ENCODE results near the gene DNAH7. TPM values are rescaled to one million over a fixed set of nuclear protein-coding genes. Genes with fewer than 3 reads are reported as not detected.

DNAH7 gene
- total and polyA plus RNA-seq, 2 of the 13 experiments (the other 11 are each of a cell fraction or from before 2014, with no cell fraction given), result 0.09 TPM; not detected in 1

DNA sequence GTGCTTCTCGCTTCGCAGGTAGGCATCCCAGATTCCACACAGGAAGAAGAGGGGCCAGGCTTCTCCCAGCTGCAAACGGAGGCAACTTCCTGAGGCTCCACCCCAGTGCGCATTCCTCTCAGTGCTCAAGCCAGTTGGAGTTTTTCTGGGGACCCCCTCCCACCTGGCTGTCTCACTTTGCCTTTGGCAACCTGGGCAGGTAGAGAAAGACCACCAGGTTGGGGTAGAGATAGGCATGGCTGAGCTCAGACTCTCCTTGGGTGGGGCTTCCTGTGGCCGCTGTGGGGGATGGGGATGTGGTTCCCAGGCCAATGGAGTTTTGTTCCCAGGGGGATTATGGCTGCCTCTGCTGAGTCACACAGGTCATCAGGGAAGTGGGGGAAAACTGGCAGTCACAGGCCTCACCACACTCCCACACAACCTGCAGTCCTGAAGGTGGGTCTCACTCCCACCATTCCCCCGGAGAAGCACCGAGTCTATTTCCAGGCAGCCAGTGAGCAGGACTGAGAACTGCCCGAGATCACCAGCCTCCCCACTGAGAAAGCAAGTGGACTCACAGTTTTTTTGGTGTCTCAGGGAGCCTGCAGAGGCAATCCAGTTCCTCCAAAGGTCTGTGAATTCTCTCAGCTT lies 373.5 kb downstream of the DNAH7 start:
- Histone ChIP-seq H3K27ac (ENCODE audit: extremely low read length, insufficient read depth, low read length) (no peak overlapping the region), H3K9me3 (ENCODE audit: low read length) (peaks cover 4% of the 10 kb centered on the region; the same call in 1 of the 2 replicates), H3K9ac (ENCODE audit: insufficient read depth, low read depth, low read length) (no peak overlapping the region), H3K4me1 (ENCODE audit: insufficient read depth, low read length) (no peaks in the 10 kb centered on the region), H3K4me2 (ENCODE audit: low read depth, low read length) (no peak overlapping the region), H3K27me3 (ENCODE audit: control insufficient read depth in 1 of 2, insufficient read depth in 2 of 2, low read length in 2 of 2) (no peaks in the 10 kb centered on the region), H4K20me1 (ENCODE audit: insufficient read depth, low read length) (no peaks in the 10 kb centered on the region), H3K4me3 (replicated peaks in 1 of 3; ENCODE audit: insufficient read depth in 1 of 3, low read depth in 2 of 3, low read length in 3 of 3) (no peak overlapping the region), H3K36me3 (replicated peaks in 1 of 2; ENCODE audit: control insufficient read depth in 1 of 2, insufficient read depth in 2 of 2, low read length in 2 of 2) (no peaks in the 10 kb centered on the region), H3K79me2 (ENCODE audit: insufficient read depth, low read length) (no peaks in the 10 kb centered on the region), H2AFZ (ENCODE audit: low read length) (no peak overlapping the region)
- DNase-seq (ENCODE audit: low spot score) (no peak), ATAC-seq (no peak), FAIRE-seq (no peak)
- WGBS (ENCODE audit: low lambda C conversion rate), result 100% methylated on average over 8 of the region's 8 CpGs
- BruUV-seq (replicated peaks), result no TSS peak
- intact Hi-C loops (cut with micrococcal nuclease; ENCODE audit: unreplicated experiment) (no loop called here), in situ Hi-C loops (cut with HindIII; ENCODE audit: extremely low pct_ligation_motif_present, low pct_unique_long_range_greater_than_20kb) (no loop called here)
- ChIA-PET POLR2A (no interaction called here), CTCF (ENCODE audit: low intra/inter-chr PET ratio, low total read pairs) (no interaction called here)
- TF ChIP-seq RFXANK (CRISPR knock-in tag; IDR thresholded peaks at IDR 0.05) (no peak), ZNF552 (CRISPR knock-in tag; IDR thresholded peaks at IDR 0.05; ENCODE audit: borderline replicate concordance) (no peak), ZSCAN20 (CRISPR knock-in tag; IDR thresholded peaks at IDR 0.05; ENCODE audit: borderline replicate concordance) (no peak), ZNF737 (CRISPR knock-in tag; IDR thresholded peaks at IDR 0.05; ENCODE audit: borderline replicate concordance) (no peak), TCF12 (IDR thresholded peaks at IDR 0.05) (no peak), TCF12 (CRISPR knock-in tag; IDR thresholded peaks at IDR 0.05) (no peak), GLI4 (CRISPR knock-in tag; IDR thresholded peaks at IDR 0.05; ENCODE audit: borderline replicate concordance) (no peak), EED (CRISPR knock-in tag; IDR thresholded peaks at IDR 0.05) (no peak), ZSCAN9 (CRISPR knock-in tag; IDR thresholded peaks at IDR 0.05; ENCODE audit: borderline replicate concordance) (no peak), RCOR2 (CRISPR knock-in tag; IDR thresholded peaks at IDR 0.05) (no peak), TCF7 (IDR thresholded peaks at IDR 0.05; ENCODE audit: low read depth) (no peak), TP53 (CRISPR knock-in tag; conservative IDR thresholded peaks at IDR 0.05) (no peak)
- TF ChIP-seq, protein P1, sequence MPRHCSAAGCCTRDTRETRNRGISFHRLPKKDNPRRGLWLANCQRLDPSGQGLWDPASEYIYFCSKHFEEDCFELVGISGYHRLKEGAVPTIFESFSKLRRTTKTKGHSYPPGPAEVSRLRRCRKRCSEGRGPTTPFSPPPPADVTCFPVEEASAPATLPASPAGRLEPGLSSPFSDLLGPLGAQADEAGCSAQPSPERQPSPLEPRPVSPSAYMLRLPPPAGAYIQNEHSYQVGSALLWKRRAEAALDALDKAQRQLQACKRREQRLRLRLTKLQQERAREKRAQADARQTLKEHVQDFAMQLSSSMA (CRISPR knock-in tag; IDR thresholded peaks at IDR 0.05), result no peak
- TF ChIP-seq, protein P2, sequence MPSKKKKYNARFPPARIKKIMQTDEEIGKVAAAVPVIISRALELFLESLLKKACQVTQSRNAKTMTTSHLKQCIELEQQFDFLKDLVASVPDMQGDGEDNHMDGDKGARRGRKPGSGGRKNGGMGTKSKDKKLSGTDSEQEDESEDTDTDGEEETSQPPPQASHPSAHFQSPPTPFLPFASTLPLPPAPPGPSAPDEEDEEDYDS (CRISPR knock-in tag; IDR thresholded peaks at IDR 0.05), result no peak
- TF ChIP-seq, protein P3, sequence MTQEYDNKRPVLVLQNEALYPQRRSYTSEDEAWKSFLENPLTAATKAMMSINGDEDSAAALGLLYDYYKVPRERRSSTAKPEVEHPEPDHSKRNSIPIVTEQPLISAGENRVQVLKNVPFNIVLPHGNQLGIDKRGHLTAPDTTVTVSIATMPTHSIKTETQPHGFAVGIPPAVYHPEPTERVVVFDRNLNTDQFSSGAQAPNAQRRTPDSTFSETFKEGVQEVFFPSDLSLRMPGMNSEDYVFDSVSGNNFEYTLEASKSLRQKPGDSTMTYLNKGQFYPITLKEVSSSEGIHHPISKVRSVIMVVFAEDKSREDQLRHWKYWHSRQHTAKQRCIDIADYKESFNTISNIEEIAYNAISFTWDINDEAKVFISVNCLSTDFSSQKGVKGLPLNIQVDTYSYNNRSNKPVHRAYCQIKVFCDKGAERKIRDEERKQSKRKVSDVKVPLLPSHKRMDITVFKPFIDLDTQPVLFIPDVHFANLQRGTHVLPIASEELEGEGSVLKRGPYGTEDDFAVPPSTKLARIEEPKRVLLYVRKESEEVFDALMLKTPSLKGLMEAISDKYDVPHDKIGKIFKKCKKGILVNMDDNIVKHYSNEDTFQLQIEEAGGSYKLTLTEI (CRISPR knock-in tag; conservative IDR thresholded peaks at IDR 0.05), result no peak
- TF ChIP-seq, protein P4, sequence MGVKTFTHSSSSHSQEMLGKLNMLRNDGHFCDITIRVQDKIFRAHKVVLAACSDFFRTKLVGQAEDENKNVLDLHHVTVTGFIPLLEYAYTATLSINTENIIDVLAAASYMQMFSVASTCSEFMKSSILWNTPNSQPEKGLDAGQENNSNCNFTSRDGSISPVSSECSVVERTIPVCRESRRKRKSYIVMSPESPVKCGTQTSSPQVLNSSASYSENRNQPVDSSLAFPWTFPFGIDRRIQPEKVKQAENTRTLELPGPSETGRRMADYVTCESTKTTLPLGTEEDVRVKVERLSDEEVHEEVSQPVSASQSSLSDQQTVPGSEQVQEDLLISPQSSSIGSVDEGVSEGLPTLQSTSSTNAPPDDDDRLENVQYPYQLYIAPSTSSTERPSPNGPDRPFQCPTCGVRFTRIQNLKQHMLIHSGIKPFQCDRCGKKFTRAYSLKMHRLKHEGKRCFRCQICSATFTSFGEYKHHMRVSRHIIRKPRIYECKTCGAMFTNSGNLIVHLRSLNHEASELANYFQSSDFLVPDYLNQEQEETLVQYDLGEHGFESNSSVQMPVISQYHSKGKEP (CRISPR knock-in tag; IDR thresholded peaks at IDR 0.05), result no peak

Measured in HepG2 (cell line).